WTC11 (cell line): ENCODE data around the gene DMC1. TPM values are rescaled to one million over a fixed set of nuclear protein-coding genes. Genes with fewer than 3 reads are reported as not detected.
A peak's percentile ranks its signal among the peaks of the same experiment; 100 is the strongest.

ENCODE experiments used
- ATAC-seq: fragments of 200-7000 bp; cut with Tn5 transposase; 2 replicates; pipeline ENCODE4 v1.10.0; 2021; ENCODE audit warnings: mild to moderate bottlenecking, moderate library complexity
- CTCF ChIA-PET: fragments of 300-600 bp; sonication (Branson Sonifier 250); formaldehyde crosslinking; loops from one replicate; lab custom pipeline; 2021; ENCODE audit warnings: antibody characterized with exemption; lab: Charles Lee
- POLR2A ChIA-PET: fragments of 350-600 bp; sonication (Branson Sonifier 250); formaldehyde crosslinking; loops from one replicate; lab custom pipeline; 2021; ENCODE audit warnings: antibody characterized with exemption; lab: Charles Lee
- DNase-seq: peaks from one replicate; pipeline ENCODE4 v3.0.0; 2021; ENCODE audit warnings: low spot score
- H3K27ac Mint-ChIP-seq: 2 replicates; pipeline ENCODE4 v1.8.0; 2021; ENCODE audit warnings: mixed read lengths
- H3K27me3 Mint-ChIP-seq: 2 replicates; pipeline ENCODE4 v1.8.0; 2021; ENCODE audit warnings: low read depth, mild to moderate bottlenecking, moderate library complexity, mixed read lengths
- H3K36me3 Mint-ChIP-seq: 2 replicates; pipeline ENCODE4 v1.8.0; 2021; ENCODE audit warnings: mixed read lengths
- H3K4me1 Mint-ChIP-seq: 2 replicates; pipeline ENCODE4 v1.8.0; 2022; ENCODE audit warnings: mixed read lengths
- H3K4me3 Mint-ChIP-seq: 2 replicates; pipeline ENCODE4 v1.8.0; 2021; ENCODE audit warnings: mild to moderate bottlenecking, moderate library complexity, mixed read lengths
- H3K9me3 Mint-ChIP-seq: 2 replicates; pipeline ENCODE4 v1.8.0; 2021; ENCODE audit warnings: mixed read lengths
- CBFB ChIP-seq: sonication (generic); formaldehyde crosslinking; IDR thresholded peaks from 2 replicates; pipeline ENCODE4 v1.8.1; 2022; ENCODE audit warnings: mild to moderate bottlenecking, low read depth, missing genetic modification reagents
- CREB1 ChIP-seq: sonication (generic); formaldehyde crosslinking; IDR thresholded peaks from 2 replicates; pipeline ENCODE4 v1.8.0; 2023; ENCODE audit warnings: mild to moderate bottlenecking, missing genetic modification reagents
- E2F5 ChIP-seq: sonication (generic); formaldehyde crosslinking; IDR thresholded peaks from 2 replicates; pipeline ENCODE4 v1.8.1; 2022; ENCODE audit warnings: mild to moderate bottlenecking, moderate library complexity, missing genetic modification reagents
- ELF4 ChIP-seq: sonication (generic); formaldehyde crosslinking; IDR thresholded peaks from 2 replicates; pipeline ENCODE4 v1.8.1; 2022; ENCODE audit warnings: low read depth, mild to moderate bottlenecking, moderate library complexity, missing genetic modification reagents
- FOXJ3 ChIP-seq: sonication (generic); formaldehyde crosslinking; IDR thresholded peaks from 2 replicates; pipeline ENCODE4 v1.9.0; 2021; ENCODE audit warnings: missing genetic modification reagents, mild to moderate bottlenecking, borderline replicate concordance
- FOXP4 ChIP-seq: sonication (generic); formaldehyde crosslinking; IDR thresholded peaks from 2 replicates; pipeline ENCODE4 v1.8.0; 2022; ENCODE audit warnings: mild to moderate bottlenecking, missing genetic modification reagents
- HMGA2 ChIP-seq: fragments of 250-450 bp; sonication (Bioruptor Pico); IDR thresholded peaks from 2 replicates; pipeline ENCODE4 v1.4.0; 2021; ENCODE audit warnings: mild to moderate bottlenecking, moderate library complexity
- HMGXB4 ChIP-seq: sonication (generic); formaldehyde crosslinking; IDR thresholded peaks from 2 replicates; pipeline ENCODE4 v1.8.1; 2023; ENCODE audit warnings: mild to moderate bottlenecking, moderate library complexity, missing genetic modification reagents
- IRF2 ChIP-seq: sonication (generic); formaldehyde crosslinking; IDR thresholded peaks from 2 replicates; pipeline ENCODE4 v1.8.0; 2022; ENCODE audit warnings: low read depth, missing genetic modification reagents, borderline replicate concordance
- JUN ChIP-seq: sonication (generic); formaldehyde crosslinking; IDR thresholded peaks from 2 replicates; pipeline ENCODE4 v1.8.0; 2023; ENCODE audit warnings: mild to moderate bottlenecking, missing genetic modification reagents
- OVOL2 ChIP-seq: fragments of 250-450 bp; sonication (Bioruptor Pico); IDR thresholded peaks from 2 replicates; pipeline ENCODE4 v1.9.0; 2021; ENCODE audit warnings: mild to moderate bottlenecking, borderline replicate concordance
- RORB ChIP-seq: fragments of 250-450 bp; sonication (Bioruptor Pico); IDR thresholded peaks from 2 replicates; pipeline ENCODE4 v1.9.0; 2021; ENCODE audit warnings: mild to moderate bottlenecking
- SMAD3 ChIP-seq: sonication (generic); formaldehyde crosslinking; IDR thresholded peaks from 2 replicates; pipeline ENCODE4 v1.8.0; 2022; ENCODE audit warnings: missing genetic modification reagents, mild to moderate bottlenecking, borderline replicate concordance
- SP1 ChIP-seq: sonication (generic); formaldehyde crosslinking; conservative IDR thresholded peaks from 2 replicates; pipeline ENCODE4 v1.8.1; 2022; ENCODE audit warnings: missing genetic modification reagents
- TEAD1 ChIP-seq: sonication (generic); formaldehyde crosslinking; IDR thresholded peaks from 2 replicates; pipeline ENCODE4 v1.8.0; 2022; ENCODE audit warnings: mild to moderate bottlenecking, missing genetic modification reagents
- ZNF317 ChIP-seq: sonication (generic); formaldehyde crosslinking; IDR thresholded peaks from 2 replicates; pipeline ENCODE4 v1.8.1; 2023; ENCODE audit warnings: low read depth, mild to moderate bottlenecking, moderate library complexity, missing genetic modification reagents, borderline replicate concordance
- total RNA-seq: library from RNA; stranded (reverse); gene quantifications from 3 replicates; pipeline ENCODE4 v1.2.3, GENCODE V29; 2021
- TF ChIP-seq, protein P1 (sequence below): sonication (generic); formaldehyde crosslinking; IDR thresholded peaks from 2 replicates; pipeline ENCODE4 v1.8.0; 2022; ENCODE audit warnings: mild to moderate bottlenecking, missing genetic modification reagents
- TF ChIP-seq, protein P2 (sequence below): sonication (generic); formaldehyde crosslinking; IDR thresholded peaks from 2 replicates; pipeline ENCODE4 v1.8.0; 2023; ENCODE audit warnings: missing genetic modification reagents
- TF ChIP-seq, protein P3 (sequence below): sonication (generic); formaldehyde crosslinking; IDR thresholded peaks from 2 replicates; pipeline ENCODE4 v1.8.0; 2022; ENCODE audit warnings: mild to moderate bottlenecking, missing genetic modification reagents
- TF ChIP-seq, protein P4 (sequence below): fragments of 250-450 bp; sonication (Bioruptor Pico); conservative IDR thresholded peaks from 2 replicates; pipeline ENCODE4 v1.9.0; 2021; ENCODE audit warnings: mild to moderate bottlenecking

DMC1 gene
- total RNA-seq, 1 experiment from 2014 or later = 4.3 TPM

- TF ChIP-seq ELF4 (CRISPR knock-in tag) = no peak
Measured at GRCh38 chr22:38481162-38481870, 88.7 kb downstream of the DMC1 start (continued).

DNA sequence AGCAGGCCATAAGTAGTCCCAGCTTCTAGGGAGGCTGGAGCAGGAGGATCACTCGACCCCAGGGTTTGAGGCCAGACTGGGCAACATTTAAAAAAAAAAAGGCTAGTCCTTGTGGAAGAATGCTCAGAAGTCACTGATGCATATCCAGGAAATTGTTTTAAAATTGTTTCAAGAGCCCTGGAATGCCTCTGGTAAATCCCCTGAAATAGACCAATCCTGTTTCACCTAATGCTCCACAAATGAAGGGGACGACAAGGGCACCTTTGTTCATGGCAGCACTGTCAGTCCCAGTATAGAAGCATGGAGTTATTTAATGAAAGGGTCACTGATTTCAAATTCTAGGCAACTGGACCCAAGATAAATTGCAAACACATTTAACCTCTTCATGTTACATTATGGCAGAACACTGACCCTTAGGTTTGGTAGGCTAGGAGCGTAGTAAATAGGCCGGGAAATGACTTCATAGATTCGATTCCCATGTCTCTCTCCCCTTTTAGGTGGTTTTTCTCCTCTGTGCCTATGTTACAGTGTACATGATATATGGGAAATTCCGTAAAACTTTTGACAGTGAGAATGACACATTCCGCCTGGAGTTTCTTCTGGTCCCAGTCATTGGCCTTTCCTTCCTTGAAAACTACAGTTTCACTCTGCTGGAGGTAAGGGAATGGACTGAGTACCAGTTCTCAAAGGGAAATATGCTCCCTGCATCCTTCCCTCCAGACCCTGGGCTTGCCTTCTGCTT, 90.7 kb downstream of the DMC1 start:
- no peak for DNase-seq
- H3K4me1 Mint-ChIP-seq = no peaks in the 10 kb centered on the region
- no peak overlapping the region for H3K4me3 Mint-ChIP-seq
- H3K27me3 Mint-ChIP-seq = no peaks in the 10 kb centered on the region
- H3K27ac Mint-ChIP-seq = peak overlapping the region; percentile 87
- POLR2A ChIA-PET = interaction anchor here (0.5 kb wide), 2 partner anchors 18 to 868 kb away, joined by 3 to 7 read pairs; no protein-coding TSS in a partner anchor
- no peak for ATAC-seq
- TF ChIP-seq, protein P1, sequence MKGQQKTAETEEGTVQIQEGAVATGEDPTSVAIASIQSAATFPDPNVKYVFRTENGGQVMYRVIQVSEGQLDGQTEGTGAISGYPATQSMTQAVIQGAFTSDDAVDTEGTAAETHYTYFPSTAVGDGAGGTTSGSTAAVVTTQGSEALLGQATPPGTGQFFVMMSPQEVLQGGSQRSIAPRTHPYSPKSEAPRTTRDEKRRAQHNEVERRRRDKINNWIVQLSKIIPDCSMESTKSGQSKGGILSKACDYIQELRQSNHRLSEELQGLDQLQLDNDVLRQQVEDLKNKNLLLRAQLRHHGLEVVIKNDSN (CRISPR knock-in tag) = no peak
- TF ChIP-seq HMGA2 (CRISPR knock-in tag) (no peak), CREB1 (CRISPR knock-in tag) (no peak), HMGXB4 (no peak), SP1 (CRISPR knock-in tag) (no peak), E2F5 (CRISPR knock-in tag) (no peak), TEAD1 (CRISPR knock-in tag) (no peak), JUN (no peak), SMAD3 (no peak), RORB (CRISPR knock-in tag) (no peak)
- TF ChIP-seq, protein P2, sequence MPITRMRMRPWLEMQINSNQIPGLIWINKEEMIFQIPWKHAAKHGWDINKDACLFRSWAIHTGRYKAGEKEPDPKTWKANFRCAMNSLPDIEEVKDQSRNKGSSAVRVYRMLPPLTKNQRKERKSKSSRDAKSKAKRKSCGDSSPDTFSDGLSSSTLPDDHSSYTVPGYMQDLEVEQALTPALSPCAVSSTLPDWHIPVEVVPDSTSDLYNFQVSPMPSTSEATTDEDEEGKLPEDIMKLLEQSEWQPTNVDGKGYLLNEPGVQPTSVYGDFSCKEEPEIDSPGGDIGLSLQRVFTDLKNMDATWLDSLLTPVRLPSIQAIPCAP (CRISPR knock-in tag) = no peak
- TF ChIP-seq, protein P3, sequence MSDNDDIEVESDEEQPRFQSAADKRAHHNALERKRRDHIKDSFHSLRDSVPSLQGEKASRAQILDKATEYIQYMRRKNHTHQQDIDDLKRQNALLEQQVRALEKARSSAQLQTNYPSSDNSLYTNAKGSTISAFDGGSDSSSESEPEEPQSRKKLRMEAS = no peak
- TF ChIP-seq, all 79 proteins: peak for 0
- Mint-ChIP-seq H3K36me3 (peaks cover 31% of the 10 kb centered on the region), H3K9me3 (no peaks in the 10 kb centered on the region)
- CTCF ChIA-PET = interaction anchor here (1.0 to 1.1 kb wide), 2 partner anchors 16 to 91 kb away, joined by 3 read pairs; no protein-coding TSS in a partner anchor

DNA sequence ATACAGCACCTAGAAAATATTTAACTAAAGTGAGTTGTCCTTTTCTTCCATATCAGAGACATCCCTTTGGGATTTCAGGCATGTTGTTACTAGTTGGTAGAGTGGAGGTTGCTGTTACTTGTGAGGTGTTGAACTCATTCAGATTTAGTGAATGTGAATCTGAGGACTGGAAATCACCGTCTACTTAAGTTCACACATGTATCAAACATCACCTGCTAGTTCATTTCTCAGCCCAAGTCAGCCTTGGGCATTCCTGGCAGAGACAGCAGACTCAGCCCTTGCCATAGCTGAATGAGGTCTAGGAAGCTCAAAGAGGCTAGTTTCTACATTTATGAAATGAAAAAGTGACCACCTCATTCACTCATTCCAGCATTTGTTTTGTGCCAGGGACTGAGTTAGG, 92.4 kb downstream of the DMC1 start:
- Mint-ChIP-seq H3K4me1 (no peaks in the 10 kb centered on the region; the same call in 1 of the 2 replicates), H3K9me3 (no peaks in the 10 kb centered on the region), H3K27ac (peak overlapping the region; percentile 55), H3K36me3 (peaks cover 14% of the 10 kb centered on the region), H3K4me3 (no peak overlapping the region), H3K27me3 (no peaks in the 10 kb centered on the region)
- ATAC-seq (no peak), DNase-seq (no peak)
- POLR2A ChIA-PET = no interaction called here
- TF ChIP-seq JUN = no peak
- TF ChIP-seq FOXJ3 (CRISPR knock-in tag) = no peak
- no peak for TF ChIP-seq ZNF317 (CRISPR knock-in tag)
- TF ChIP-seq CBFB (CRISPR knock-in tag) = no peak
- no peak for TF ChIP-seq ELF4 (CRISPR knock-in tag)
- no peak for TF ChIP-seq E2F5 (CRISPR knock-in tag)
- no peak for TF ChIP-seq SMAD3
- TF ChIP-seq, protein P4, sequence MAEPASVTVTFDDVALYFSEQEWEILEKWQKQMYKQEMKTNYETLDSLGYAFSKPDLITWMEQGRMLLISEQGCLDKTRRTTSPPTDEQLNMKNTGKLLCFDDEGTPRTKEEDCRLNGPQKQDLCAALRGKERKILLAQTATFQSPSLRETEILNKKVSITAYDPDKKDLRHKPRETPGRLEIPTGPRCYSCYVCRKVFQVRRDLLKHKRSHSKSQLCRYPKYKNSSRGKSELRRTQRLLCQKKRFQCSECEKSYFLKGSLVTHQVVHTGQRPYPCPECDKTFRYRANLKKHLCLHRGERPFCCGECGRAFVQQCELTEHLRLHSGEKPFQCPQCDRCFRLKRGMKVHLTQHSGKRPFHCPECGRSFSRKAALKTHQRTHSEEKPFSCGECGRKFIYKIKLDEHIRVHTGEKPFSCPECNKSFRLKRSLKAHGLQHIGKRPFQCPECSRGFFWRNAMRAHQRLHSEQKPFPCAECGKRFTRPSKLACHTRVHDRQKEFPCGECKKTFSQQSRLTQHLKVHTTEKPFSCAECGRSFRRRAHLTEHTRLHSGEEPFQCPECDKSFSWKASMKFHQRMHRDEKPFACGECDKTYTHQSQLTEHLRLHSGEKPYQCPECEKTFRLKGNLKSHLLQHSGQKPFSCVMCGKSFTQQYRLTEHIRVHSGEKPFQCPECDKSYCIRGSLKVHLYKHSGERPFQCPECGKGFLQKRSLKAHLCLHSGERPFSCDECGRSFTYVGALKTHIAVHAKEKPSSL = no peak
- no peak for TF ChIP-seq OVOL2
- TF ChIP-seq IRF2 (CRISPR knock-in tag) = no peak
- no peak for TF ChIP-seq FOXP4 (CRISPR knock-in tag)
- CTCF ChIA-PET = no interaction called here
